NCI-H345 (cell line): ENCODE measurements around the gene COQ2.
"Not testable (repeated sequence)": the region's sequence is repeated elsewhere in the genome, so short reads cannot be mapped to it uniquely, and the experiment has no call there.

Experiments used
- DNase-seq: peaks from one replicate; lab custom pipeline; 2025; lab: John Stamatoyannopoulos, UW

Gene COQ2, protein sequence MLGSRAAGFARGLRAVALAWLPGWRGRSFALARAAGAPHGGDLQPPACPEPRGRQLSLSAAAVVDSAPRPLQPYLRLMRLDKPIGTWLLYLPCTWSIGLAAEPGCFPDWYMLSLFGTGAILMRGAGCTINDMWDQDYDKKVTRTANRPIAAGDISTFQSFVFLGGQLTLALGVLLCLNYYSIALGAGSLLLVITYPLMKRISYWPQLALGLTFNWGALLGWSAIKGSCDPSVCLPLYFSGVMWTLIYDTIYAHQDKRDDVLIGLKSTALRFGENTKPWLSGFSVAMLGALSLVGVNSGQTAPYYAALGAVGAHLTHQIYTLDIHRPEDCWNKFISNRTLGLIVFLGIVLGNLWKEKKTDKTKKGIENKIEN

DNA sequence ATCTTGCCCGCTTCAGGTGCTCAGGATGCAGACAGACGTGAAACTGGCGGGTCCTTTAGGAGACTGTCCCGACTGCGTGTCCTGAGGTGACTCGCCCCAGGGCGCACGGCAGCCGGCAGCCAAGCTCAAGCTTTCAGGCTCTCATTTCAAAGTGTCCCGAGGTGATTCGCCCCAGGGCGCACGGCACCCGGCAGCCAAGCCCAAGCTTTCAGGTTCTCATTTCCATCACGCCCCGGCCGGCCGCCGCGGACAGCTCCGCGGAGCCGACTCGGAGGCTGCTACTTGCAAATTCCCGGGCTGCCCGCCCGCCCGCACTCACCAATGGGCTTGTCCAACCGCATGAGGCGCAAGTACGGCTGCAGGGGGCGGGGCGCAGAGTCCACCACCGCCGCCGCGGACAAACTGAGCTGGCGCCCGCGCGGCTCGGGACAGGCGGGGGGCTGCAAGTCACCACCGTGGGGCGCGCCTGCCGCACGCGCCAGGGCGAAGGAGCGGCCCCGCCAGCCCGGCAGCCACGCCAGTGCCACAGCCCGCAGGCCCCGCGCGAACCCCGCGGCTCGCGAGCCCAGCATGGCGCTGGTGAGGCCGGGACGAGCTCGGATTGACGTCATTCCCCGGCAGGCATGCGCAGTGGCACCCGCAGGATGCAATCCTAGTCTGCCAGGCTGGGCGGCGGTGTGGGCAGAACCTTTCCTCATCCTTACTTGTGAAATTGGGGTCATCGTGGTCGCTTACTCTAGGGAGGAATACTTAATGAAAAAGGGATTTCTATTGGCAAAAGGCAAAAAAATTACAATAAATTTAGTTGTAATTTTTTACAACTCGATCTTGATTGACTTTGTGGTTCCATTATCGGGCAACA lies at the start of gene COQ2:
COQ2 (minus strand) TSS at position 606 of the 862 bp plus-strand sequence; CDS start at position 572, 34 bp downstream.
- DNase-seq, result peak; percentile 86

DNA sequence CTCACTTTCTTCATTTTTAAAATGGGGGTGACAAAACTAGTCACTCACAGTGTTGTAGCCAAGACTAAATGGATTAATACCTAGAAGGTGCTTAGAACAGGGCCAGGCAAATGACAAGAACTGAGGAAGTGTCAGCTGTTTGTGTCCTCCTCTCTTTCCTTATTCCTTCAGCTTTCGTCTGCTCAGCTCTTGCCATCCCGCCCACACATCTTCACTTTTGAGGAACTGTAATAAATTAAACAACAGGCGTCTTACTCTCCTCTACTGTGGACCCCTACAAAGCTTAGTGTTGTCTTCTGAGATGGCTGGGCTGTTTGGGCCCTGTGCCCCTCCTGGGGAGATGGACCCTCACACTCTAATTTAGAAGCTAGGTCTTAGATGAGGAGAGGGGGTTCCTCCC lies 47.4 kb upstream of the COQ2 start:
- DNase-seq, result no peak

DNA sequence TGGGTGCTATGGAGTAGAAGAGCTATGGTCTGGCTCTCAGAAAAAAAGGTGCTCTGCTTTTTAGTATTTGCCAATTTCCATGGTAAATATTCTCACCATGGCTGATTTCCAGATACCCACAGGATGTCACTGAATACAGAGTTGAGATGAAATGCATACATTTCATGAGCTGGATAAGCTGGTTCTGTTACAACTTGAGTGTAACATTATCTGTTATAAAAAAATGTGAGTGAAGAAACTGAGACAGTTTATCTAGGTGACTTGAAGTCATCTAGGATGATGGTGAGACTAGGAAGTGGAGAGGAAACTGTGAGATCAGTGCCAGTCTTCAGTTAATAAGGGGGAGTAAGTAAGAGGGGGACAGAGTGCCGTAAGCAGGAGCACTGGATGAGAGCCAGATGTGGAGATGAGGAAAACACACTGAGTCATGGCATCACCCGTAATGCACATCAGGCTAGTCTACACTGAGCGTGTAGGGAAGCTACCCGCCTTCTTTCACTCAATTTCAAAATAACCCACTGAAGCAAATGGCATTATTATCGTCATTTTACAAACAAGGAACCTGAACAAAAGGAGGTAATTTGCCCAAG lies 45.0 kb upstream of the COQ2 start:
- DNase-seq, result no peak

DNA sequence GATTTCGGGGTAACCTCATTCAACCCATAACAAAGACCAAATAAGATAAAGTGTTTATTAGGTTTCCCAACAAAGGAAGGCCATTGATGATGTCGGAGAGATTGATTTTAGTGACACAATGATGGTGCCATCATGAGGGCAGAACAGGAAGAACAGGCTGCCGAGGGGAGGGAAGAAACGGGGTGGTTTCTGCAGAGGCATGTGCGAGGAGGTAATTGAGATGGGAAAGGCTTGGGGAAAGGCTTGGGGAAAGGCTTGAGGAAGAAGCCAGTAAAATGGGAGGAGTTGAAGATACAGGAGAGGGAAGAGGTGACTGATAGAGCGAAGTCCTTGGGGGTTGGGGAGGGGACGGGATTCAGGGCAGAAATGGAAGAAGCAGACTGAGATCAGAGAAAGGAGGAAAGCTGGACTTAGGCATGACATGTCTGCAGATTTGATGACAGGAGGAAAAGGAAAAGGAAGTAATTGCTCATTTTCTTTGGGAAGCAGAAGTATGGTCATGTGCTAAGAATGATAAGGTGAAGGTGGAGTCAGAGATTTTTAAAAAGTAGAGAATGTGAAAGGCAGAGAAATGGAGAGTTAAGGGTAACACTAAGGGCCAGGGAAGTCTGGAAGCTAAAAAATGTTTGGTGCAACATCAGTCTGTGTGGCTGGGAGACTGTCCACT lies 44.1 kb upstream of the COQ2 start:
- DNase-seq, result no peak

DNA sequence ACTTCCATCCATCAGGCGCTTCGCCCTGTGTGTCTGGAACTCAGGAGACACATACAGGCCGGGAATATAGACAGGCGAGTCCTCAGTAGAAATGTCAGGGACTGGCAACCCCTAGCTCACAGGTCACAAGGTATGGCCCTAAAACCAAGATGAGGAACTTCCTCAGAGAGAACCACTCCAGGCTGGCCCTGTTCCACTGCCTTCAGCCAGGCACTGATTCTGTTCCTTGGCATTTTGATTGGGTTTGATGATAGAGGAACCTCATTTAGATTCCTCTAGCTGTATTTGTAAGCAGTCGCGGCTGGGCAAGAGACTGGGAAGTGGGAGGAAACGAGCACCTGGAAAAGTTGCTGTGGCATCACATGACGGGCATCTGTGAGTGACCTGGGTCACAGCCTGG lies 41.9 kb upstream of the COQ2 start:
- no peak for DNase-seq

DNA sequence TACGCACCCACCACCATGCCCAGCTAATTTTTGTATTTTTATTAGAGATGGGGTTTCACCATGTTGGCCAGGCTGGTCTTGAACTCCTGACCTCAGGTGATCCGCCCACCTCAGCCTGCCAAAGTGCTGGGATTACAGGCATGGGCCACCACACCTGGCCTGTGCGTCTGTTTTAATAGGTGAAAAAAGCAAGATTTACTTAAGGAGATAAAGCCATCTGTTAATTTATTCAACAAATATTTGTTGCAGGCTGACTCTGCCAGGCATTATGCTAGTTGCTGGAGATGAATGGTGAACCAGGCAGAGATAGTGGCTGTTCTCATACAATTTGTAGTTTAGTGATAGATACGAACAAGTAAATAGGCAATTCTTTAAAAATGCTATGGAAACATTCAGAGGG lies 40.7 kb upstream of the COQ2 start:
- not testable (repeated sequence) for DNase-seq

DNA sequence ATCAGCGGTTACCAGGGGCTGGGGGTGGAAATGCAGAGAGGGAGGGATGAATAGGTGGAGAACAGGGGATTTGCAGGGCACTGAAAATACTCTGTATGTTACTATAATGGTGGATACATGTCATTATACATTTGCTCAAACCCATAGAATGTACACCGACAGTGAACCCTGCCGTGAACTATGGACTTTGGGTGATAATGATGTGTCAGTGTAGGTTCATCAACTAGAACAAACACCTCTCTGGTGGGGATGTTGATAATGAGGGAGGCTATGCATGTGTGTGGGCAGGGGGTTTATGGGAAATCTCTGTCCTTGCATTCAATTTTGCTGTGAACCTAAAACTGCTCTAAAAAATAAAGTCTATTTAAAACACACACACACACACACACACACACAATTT lies 38.5 kb upstream of the COQ2 start:
- no peak for DNase-seq

DNA sequence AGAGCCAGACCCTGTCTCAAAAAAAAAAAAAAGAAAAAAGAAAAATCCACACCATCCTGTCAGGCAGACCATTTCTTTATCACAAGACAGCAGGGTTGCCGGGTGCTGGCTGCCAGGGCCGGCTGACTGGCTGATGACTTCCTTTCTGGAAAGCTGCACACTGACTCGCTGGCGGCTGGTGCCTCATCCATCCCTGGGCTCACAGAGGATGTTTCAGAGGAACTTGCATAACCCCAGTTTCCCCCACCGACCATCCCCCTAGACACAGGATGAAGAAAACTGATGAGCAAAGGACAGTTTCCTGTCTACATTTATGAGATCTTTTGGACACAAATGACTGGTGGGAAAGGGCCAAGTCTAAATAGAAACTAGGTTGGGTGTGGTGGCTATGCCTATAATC lies 36.0 kb upstream of the COQ2 start:
- DNase-seq, result no peak

DNA sequence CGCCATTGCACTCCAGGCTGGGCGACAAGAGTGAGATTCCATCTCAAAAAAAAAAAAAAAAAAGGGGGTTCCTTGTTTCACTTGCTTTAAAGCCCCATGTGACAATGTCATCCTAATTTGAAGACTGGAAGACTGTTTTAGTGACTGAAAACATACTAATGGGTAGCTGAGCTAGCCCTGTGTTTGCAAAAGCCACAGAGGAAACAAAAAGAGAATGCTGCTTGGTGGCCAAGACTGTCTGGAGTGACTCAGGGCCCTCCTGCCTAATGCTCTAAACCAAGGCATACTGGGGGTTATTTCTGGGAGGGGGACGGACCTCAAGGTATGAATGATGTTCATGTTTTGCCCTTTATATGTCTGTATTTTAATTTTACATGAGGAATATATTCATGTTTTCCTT lies 34.1 kb upstream of the COQ2 start:
- DNase-seq, result no peak

DNA sequence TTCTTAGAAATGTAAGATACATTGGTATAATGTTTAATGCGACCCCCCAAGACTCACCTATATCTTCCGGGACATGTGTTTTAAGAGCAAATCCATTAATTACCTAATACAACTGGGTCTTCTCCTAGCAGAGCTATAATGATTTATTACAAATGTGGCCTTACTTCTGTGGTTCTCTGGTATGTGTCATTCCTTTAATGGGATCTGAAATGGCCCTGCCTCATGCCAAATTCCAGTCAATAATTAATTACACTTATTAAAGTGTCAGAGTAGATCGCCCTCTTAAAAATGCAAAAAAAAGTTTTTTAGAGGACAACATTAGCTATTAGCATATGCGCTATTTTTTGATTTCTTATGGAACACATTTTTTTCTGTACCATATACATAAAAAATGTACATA lies 33.1 kb upstream of the COQ2 start:
- DNase-seq, result no peak

DNA sequence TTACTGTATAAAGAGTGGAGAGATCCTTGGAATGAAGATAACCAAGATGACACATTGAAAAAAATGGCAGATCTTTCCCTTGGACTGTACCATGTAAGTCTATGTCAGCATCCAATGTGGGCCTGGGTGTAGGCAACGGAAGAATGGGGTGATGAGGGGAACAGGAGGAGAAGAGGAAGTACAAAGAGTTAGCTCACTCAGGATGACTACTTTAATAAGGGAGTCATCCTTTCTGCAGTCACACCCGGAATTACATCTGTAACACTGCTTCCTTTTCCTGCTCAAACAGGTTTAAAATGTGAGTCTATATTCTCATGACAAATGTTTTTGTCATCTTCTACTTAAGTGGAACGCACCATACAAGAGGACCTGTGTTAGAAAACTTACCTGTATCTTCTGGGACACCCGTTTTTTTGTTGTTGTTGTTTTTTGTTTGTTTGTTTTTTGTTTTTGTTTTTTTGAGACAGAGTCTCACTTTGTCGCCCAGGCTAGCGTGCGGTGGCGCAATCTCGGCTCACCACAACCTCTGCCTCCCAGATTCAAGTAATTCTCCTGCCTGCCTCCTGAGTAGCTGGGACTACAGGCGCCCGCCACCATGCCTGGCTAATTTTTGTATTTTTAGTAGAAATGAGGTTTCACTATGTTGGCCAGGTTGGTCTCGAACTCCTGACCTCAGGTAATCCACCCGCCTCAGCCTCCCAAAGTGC lies 32.0 kb upstream of the COQ2 start:
- no peak for DNase-seq

DNA sequence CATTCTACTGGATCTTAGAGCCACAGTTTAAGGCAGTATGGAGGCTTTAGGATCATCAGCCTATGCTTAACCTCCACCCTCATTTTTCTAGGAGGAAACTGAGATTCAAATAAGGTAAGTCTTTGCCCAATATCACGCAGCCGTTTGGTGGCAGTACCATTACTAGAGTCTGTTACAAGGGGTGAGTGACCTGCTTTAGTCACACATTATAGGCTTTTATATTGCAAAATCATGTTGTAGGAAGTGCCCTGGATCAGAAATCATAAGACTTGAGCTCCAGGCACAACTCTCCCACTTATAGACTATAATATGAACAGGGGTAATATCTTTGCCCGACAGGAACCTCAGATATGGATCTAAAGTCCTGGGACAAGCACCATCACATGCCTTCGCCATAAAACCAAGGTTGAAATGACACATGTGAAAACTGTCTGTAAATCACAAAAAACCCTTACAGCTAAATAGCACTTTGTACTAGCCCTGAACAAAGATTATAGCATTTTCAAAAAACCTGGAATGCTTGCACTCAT lies 30.8 kb upstream of the COQ2 start:
- DNase-seq, result no peak

DNA sequence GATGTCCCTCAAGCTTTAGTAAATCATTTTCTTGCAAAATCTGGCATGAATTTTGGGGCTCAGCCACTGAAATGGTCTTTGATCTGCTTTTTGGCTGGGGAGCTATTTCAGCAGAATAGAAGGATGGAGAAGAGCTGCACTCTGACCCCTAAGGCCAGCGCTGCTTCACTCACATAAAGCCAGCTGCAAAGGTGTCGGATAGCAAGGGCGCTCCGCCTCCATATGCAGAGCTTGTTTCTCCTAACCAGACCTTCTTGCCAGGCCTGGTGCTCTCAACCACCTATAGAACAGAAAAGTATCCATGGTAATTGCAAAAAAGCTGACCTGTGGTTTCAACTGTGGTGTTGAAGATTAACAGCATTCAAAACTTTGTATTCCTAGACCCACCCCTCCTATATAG lies 24.1 kb upstream of the COQ2 start:
- DNase-seq, result no peak

DNA sequence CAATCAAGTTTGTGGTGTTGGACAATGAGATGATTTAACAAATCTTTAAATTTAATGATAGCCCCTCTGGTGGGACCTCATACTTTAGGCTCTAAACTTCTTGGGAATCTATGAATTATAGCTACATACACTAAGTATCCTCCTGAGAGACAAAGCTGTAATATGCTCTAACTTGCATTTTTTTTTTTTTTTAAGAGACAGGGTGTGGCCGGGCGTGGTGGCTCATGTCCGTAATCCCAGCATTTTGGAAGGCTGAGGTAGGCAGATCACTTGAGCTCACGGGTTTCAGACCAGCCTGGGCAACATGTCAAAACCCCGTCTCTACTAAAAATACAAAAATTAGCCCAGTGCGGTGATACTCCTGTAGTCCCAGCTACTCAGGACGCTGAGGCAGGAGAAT lies 23.3 kb upstream of the COQ2 start:
- no peak for DNase-seq

DNA sequence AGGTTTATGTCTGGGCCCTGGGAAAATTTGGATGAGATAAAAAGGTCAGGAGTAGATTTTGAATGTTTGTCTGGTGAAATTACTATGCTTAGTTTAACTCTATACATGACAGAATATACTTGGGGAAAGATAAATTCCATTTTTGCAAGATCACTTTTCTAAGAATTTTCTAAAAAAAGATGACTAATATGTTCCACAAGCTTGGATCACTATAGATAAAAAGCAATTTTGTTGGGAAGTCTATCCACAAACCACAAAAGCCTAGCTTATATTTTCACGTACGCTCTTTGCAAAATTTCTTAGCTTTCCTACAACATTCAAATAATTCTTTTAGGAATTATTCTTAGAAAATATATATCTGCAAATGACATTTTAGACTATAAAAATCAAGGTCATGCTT lies 20.6 kb upstream of the COQ2 start:
- DNase-seq, result no peak

DNA sequence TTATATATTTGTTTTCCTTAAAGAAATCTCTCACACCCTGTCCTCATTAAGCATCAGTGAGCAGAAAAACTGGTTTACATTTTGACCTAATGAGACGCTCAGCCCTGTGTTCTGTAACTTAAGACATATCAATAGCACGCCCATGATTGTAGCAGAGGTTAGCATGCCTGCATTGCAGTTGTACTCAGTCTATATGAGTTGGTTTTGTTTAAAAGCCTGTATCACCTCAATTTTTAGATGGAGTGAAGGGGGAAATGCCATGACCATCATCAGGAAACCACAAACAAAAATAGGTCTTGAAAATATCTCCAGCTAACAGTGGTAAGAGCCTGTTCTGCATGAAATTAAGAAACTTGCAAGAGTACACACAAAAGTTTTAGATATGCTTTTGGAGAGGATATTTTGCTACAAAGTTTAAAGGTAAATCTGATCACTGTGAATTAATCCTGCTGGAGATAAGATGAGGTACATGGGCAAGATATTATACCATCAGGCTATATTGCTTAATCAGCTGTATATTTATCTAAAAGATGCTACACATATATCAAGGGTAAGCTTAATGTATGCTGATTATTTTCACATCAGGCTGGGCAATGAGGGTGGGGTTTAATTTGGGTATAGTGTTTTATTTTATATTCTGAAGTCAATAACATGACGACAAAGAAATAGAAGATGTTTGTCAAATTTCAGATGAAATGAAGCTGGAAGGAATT lies 13.1 kb upstream of the COQ2 start:
- DNase-seq, result no peak

DNA sequence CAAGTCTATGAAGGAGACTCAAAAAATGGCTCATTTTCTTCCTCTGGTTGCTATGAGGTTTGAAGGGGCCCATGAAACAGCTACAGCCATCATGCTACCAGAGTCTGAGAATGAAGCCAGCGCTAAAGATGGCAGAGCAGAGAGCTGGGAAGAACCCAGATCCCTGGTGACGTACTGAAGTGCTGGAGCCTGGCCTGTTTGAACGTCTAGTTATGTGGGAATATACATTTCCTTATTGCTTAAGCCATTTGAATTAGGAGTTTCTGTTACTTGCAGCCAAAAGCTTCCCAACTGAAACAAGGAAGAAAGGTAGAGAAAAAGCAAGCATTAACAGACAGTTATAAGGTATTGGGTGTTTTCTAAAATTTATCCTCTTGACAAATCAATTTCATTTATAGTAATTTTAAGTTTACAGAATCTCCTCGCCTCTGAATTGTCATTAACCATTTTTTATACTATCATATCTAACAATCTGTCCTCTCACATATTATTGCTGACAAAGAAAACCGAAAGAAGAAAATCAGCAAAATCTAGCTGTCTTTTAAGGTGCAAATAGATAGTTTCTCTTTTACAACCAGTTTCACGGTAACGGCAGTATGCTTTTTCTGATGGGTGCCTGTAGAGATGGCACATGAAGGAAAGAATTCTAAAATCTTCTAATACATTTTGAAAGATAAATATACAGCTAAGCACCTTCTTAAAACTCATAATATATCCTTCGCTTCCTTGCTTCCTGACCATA lies 8.9 kb upstream of the COQ2 start:
- no peak for DNase-seq

DNA sequence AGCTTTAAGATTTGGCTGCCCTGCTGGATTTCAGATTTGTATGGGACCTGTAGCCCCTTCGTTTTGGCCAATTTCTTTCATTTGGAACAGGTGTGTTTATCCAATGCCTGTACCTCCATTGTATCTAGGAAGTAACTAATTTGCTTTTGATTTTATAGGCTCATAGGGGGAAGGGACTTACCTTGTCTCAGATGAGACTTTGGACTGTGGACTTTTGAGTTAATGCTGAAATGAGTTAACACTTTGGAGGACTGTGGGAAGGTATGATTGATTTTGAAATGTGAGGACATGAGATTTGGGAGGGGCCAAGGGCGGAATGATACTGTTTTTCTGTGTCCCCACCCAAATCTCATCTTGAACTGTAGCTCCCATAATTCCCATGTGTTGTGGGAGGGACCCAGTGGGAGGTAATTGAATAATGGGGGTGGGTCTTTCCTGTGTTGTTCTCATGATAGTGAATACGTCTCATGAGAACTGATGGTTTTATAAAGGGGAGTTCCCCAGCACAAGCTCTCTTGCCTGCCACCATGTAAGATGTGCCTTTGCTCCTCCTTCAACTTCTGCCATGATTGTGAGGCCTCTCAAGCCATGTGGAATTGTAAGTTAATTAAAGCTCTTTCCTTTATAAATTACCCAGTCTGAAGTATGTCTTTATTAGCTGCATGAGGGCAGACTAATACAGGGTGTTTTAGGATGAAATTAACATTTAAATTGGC lies 5.6 kb upstream of the COQ2 start:
- DNase-seq, result not testable (repeated sequence)

DNA sequence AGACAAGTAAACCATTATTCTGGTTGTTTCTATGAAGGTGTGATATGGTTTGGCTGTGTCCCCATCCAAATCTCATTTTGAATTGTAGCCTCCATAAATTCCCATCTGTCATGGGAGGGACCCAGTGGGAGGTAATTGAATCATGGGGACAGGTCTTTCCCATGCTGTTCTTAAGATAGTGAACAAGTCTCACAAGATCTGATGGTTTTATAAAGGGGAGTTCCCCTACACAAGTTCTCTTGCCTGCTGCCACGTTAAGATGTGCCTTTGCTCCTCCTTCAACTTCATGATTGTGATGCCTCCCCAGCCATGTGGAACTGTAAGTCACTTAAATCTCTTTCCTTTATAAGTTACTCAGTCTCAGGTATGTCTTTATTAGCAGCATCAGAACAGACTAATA lies 3.8 kb upstream of the COQ2 start:
- not testable (repeated sequence) for DNase-seq

DNA sequence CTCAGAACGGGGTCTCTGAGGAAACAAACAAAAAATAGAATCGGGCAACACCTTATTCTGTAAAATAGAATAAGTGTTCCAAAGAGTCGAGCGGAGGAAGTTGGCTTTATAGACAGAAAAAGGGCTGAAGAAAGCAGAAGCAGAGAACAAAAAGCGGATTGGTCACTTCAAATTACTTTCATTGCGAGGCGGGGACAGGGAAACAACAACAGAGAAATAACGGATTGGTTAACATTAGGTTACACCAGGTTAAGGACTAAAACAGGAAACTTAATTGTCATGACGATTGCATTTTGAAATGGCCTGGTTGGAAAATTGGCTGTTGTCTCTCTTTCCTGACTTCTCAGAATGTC lies 433 bp upstream of the COQ2 start:
- peak; percentile 6 for DNase-seq
